Measurements from ENCODE around the gene B3GNT7.

B3GNT7 gene

GRCh38 chr2:231384970-231385369 is 10.5 kb upstream of the B3GNT7 start:
- TF ChIP-seq CTCF (conservative IDR thresholded peaks at IDR 0.05; ENCODE audit: control insufficient read depth, insufficient read depth, low read depth, low read length): no peak
- no peak overlapping the region for H3K4me3 ChIP-seq (ENCODE audit: control insufficient read depth, low read depth, low read length)
- DNase-seq (ENCODE audit: low read depth): peak; percentile 59

GRCh38 chr2:231385429-231385828 is 10.1 kb upstream of the B3GNT7 start:
- TF ChIP-seq CTCF (conservative IDR thresholded peaks at IDR 0.05; ENCODE audit: control insufficient read depth, insufficient read depth, low read depth, low read length): no peak
- no peak overlapping the region for H3K4me3 ChIP-seq (ENCODE audit: control insufficient read depth, low read depth, low read length)
- DNase-seq (ENCODE audit: low read depth): no peak

DNA sequence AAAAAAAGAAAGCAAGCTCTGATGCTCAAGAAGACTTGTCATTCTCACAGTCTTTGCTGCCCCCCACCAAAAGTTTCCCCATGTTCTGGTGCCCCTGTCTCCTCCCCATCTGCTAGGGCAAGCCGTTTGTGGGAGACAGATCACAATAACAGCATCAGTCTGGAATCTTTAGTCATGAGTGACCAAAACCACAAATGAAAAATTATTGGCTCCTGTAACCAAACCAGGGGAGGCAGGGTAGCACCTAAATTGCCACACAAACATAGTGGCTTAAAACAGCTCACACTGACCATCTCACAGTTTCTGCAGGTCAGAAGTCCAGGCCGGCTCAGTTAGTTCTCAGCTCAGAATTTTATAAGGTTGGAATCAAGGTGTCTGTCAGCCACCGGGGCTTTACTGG is 9.1 kb upstream of the B3GNT7 start:
- peak; percentile 82 for DNase-seq (ENCODE audit: low read depth)
- no peak overlapping the region for H3K4me3 ChIP-seq (ENCODE audit: control insufficient read depth, low read depth, low read length)

GRCh38 chr2:231387904-231388724 is 7.4 kb upstream of the B3GNT7 start:
- TF ChIP-seq CTCF (conservative IDR thresholded peaks at IDR 0.05; ENCODE audit: control insufficient read depth, insufficient read depth, low read depth, low read length): no peak
- DNase-seq (ENCODE audit: low read depth): peak; percentile 43
- H3K4me3 ChIP-seq (ENCODE audit: control insufficient read depth, low read depth, low read length): no peak overlapping the region

More for the DNA sequence above, 9.1 kb upstream of the B3GNT7 start:
- no peak for TF ChIP-seq CTCF (conservative IDR thresholded peaks at IDR 0.05; ENCODE audit: control insufficient read depth, insufficient read depth, low read depth, low read length)

- no peak for DNase-seq (ENCODE audit: low read depth)
- no peak for TF ChIP-seq CTCF (conservative IDR thresholded peaks at IDR 0.05; ENCODE audit: control insufficient read depth, insufficient read depth, low read depth, low read length)
- no peak overlapping the region for H3K4me3 ChIP-seq (ENCODE audit: control insufficient read depth, low read depth, low read length)
Measured at GRCh38 chr2:231388725-231389346, 6.7 kb upstream of the B3GNT7 start.

DNA sequence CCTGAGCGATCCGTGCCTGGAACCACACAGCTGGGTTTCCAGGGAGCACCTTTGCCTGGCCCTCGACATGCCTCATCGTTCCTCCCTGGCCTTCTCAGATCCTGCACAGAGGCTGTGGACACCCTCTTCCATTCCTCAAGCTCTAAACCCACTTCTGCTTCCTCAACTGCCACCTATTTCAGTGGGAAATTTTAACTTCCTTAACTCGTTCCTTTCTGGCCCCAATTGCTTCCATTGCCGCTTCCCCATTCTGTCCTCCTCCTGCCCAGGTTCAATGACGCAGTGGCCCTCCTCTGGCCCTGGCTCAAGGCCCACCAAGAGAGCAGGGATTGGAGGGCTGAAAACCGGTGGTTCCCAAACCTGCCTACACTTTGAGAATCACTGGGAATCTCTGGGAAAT is 4.8 kb upstream of the B3GNT7 start:
- TF ChIP-seq CTCF (conservative IDR thresholded peaks at IDR 0.05; ENCODE audit: control insufficient read depth, insufficient read depth, low read depth, low read length): no peak
- H3K4me3 ChIP-seq (ENCODE audit: control insufficient read depth, low read depth, low read length): no peak overlapping the region
- no peak for DNase-seq (ENCODE audit: low read depth)

Measured in fibroblast of mammary gland (primary cell).